Nephron progenitor cell (in vitro differentiated cells): Measurements from ENCODE around the gene TSGA10.

Experiments
- DNase-seq: peaks from one replicate; pipeline ENCODE4 v3.0.0; 2021
- H3K27ac Mint-ChIP-seq: 2 replicates; pipeline ENCODE4 v1.8.0; 2021; ENCODE audit warnings: mild to moderate bottlenecking, moderate library complexity, mixed read lengths
- H3K27me3 Mint-ChIP-seq: 2 replicates; pipeline ENCODE4 v1.8.0; 2021; ENCODE audit warnings: mild to moderate bottlenecking, low read depth, mixed read lengths; ENCODE audit not compliant: poor library complexity
- H3K36me3 Mint-ChIP-seq: 2 replicates; pipeline ENCODE4 v1.8.0; 2021; ENCODE audit warnings: low read depth, mixed read lengths
- H3K4me1 Mint-ChIP-seq: 2 replicates; pipeline ENCODE4 v1.8.0; 2021; ENCODE audit warnings: mixed read lengths
- H3K4me3 Mint-ChIP-seq: 2 replicates; pipeline ENCODE4 v1.8.0; 2021; ENCODE audit warnings: mild to moderate bottlenecking, moderate library complexity, mixed read lengths
- H3K9me3 Mint-ChIP-seq: 2 replicates; pipeline ENCODE4 v1.8.0; 2021; ENCODE audit warnings: mild to moderate bottlenecking, moderate library complexity, mixed read lengths
- TF ChIP-seq, protein P1 (sequence below): fragments of 200-600 bp; sonication (generic); IDR thresholded peaks from 2 replicates; pipeline ENCODE4 v1.5.0; 2021; ENCODE audit warnings: antibody characterized with exemption

Gene TSGA10

DNA sequence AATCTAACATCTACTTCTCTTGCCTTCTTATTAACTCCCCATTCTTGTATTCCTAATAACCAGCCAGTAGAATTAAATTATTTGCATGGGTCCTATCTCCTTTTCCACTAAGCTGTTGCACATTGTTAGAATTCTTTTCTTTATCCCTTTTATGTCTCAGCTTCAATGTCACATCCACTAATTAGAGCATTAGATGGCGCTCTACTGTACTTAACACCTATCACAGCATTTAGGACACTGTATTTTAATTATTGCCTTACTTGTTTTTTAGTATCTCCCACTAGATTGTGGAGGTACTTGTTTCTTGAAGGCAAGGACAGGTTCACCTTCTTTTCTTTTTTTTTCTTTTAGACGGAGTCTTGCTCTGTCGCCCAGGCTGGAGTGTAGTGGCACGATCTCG is 3.9 kb upstream of the TSGA10 start:
- H3K9me3 Mint-ChIP-seq: no peaks in the 10 kb centered on the region
- TF ChIP-seq, protein P1, sequence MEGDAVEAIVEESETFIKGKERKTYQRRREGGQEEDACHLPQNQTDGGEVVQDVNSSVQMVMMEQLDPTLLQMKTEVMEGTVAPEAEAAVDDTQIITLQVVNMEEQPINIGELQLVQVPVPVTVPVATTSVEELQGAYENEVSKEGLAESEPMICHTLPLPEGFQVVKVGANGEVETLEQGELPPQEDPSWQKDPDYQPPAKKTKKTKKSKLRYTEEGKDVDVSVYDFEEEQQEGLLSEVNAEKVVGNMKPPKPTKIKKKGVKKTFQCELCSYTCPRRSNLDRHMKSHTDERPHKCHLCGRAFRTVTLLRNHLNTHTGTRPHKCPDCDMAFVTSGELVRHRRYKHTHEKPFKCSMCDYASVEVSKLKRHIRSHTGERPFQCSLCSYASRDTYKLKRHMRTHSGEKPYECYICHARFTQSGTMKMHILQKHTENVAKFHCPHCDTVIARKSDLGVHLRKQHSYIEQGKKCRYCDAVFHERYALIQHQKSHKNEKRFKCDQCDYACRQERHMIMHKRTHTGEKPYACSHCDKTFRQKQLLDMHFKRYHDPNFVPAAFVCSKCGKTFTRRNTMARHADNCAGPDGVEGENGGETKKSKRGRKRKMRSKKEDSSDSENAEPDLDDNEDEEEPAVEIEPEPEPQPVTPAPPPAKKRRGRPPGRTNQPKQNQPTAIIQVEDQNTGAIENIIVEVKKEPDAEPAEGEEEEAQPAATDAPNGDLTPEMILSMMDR: no peak

DNA sequence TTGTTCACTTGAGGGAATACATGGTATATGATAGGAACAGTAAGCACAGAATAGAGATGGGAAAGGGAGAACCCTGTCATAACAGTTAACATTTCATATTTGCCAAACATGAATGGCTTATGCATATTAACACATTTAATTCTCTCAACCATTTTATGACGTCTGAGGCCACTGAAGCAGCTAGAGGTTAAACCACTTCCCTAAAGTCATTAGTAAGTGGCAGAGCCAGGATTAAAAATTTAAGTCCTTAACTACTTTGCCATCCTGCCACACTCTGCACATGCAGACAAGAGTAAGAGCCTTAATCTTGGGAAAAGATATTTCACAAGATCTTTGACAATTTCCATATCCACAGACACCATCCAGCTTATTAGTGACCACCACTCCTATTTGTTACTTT is 2.1 kb upstream of the TSGA10 start:
- H3K4me1 Mint-ChIP-seq: peaks cover 37% of the 10 kb centered on the region
- TF ChIP-seq, protein P1: no peak
- H3K36me3 Mint-ChIP-seq: peaks cover 30% of the 10 kb centered on the region
- H3K27me3 Mint-ChIP-seq: no peaks in the 10 kb centered on the region
- H3K9me3 Mint-ChIP-seq: no peaks in the 10 kb centered on the region
- peak overlapping the region; percentile 52 for H3K4me3 Mint-ChIP-seq
- no peak for DNase-seq
- H3K27ac Mint-ChIP-seq: no peak overlapping the region

More for the DNA sequence above, 3.9 kb upstream of the TSGA10 start:
- Mint-ChIP-seq H3K4me3 (no peak overlapping the region), H3K27ac (no peak overlapping the region), H3K4me1 (peaks cover 36% of the 10 kb centered on the region), H3K27me3 (no peaks in the 10 kb centered on the region), H3K36me3 (peaks cover 31% of the 10 kb centered on the region)
- no peak for DNase-seq

DNA sequence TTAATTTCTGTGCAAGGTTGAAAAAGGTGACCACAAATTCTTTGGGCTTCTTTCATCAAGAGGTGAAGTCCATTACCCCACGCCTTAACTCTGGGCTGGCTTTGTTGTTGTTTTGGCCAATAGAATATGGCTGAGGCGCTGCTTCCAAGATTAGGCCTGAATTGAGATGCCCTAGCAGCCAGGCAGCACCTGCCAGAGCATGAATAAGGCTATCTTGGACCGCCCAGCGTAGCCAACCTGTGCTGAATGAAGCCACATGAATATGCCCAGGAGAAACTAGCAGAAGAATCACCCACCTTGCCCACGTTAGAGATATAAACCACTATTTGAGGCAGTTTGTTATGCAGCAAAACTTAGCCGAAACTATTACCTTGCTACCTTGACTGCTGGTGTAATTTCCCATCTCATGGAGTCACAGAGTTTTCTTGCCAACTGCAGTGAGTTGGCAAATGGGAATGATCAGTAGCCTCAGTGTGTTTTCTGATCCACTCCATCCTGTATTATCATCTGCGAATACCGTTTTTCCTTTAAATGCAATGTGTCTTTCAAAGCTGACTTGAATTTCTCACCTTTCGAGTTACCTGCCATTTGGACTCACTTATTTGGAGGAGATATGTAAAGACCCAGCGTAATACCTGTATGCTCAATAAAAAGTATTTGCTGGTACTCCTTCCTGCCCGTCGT is 679 bp downstream of the TSGA10 start:
- no peaks in the 10 kb centered on the region for H3K9me3 Mint-ChIP-seq
- H3K36me3 Mint-ChIP-seq: peaks cover 27% of the 10 kb centered on the region
- H3K4me1 Mint-ChIP-seq: peaks cover 45% of the 10 kb centered on the region
- H3K4me3 Mint-ChIP-seq: no peak overlapping the region
- H3K27ac Mint-ChIP-seq: peak overlapping the region; percentile 73
- no peak for DNase-seq
- H3K27me3 Mint-ChIP-seq: no peaks in the 10 kb centered on the region
- TF ChIP-seq, protein P1: no peak

DNA sequence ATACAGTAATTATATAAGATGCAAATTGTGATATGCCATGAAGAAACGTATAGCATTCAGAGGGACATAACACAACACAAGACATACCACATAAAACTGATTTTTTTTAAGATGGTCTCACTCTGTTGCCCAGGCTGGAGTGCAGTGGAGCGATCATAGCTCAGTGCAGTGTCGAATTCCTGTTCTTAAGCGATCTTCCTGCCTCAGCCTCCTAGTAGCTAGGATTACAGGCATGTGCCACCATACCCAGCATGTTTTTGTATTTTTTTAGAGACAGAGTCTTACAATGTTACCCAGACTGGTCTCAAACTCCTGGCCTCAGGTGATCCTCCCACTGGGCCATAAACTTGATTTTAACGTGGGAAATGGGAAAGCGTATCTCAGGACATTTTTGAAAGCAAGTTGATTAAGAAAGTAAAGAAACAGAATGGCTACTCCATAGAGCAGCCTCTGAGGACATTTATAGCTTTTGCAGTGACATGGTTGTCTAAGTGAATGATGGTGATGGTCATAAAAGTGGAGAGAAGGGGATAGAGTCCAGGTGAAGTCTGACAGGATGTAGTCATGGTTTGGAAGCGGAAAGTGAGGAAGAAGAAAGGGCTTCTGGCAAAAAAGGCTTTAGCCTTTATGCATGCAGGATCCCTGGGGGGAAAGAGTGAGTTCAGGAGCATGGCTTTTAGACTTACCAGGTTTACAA is 2.4 kb downstream of the TSGA10 start:
- peaks cover 25% of the 10 kb centered on the region for H3K36me3 Mint-ChIP-seq
- no peak overlapping the region for H3K27ac Mint-ChIP-seq
- DNase-seq: peak; percentile 18
- no peaks in the 10 kb centered on the region for H3K27me3 Mint-ChIP-seq
- no peaks in the 10 kb centered on the region for H3K9me3 Mint-ChIP-seq
- no peak overlapping the region for H3K4me3 Mint-ChIP-seq
- H3K4me1 Mint-ChIP-seq: peaks cover 35% of the 10 kb centered on the region
- TF ChIP-seq, protein P1: no peak

DNA sequence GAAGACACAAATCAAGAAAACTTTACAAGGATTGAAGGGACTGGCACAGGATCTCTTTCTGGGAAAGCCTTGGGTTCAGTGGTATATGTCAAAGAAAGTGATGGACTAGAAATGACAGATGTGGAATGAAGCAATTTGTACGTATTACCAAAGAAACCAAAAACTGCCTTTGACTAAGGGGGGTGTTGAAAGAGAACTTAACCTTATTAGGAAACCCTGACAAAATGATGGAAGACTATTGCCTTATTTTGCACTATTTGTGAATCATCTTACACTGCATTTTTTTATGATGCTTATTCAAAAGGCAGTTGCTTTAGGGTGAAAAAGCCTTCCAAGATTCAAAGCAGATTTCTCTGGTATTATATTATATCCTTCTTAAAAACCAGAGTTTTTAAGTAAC is 4.0 kb downstream of the TSGA10 start:
- H3K27ac Mint-ChIP-seq: peak overlapping the region; percentile 46
- H3K4me3 Mint-ChIP-seq: peak overlapping the region; percentile 9
- DNase-seq: no peak
- TF ChIP-seq, protein P1: no peak
- no peaks in the 10 kb centered on the region for H3K27me3 Mint-ChIP-seq
- peaks cover 35% of the 10 kb centered on the region for H3K36me3 Mint-ChIP-seq
- peaks cover 22% of the 10 kb centered on the region for H3K4me1 Mint-ChIP-seq
- H3K9me3 Mint-ChIP-seq: no peaks in the 10 kb centered on the region
